HG03571 (cell line): ENCODE results near the gene BCR.

Experiments
- ATAC-seq: cut with Tn5 transposase; IDR thresholded peaks from one replicate; pipeline ENCODE4 v1.9.1; 2021; ENCODE audit not compliant: unreplicated experiment

Gene BCR

DNA sequence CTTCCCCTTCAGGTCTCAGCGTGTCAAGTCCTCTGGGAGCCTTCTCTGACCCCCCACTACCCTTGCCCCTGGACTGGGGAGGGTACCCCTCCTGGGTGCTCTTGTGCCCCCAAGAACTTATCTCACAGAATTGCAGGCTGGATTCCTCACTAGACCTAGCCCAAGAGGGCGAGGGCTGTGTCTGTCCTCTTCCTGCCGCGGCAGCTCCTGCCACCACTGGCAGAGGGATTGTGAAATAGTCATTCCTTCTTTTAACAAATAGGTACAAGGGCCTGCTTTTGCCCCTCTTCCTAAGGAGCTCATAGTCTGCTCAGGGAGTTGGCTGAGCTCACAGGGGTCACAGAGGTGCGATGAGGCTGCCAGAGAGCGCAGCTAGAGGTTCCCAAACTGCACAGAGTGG lies 29.5 kb upstream of the BCR start:
- ATAC-seq, result no peak

DNA sequence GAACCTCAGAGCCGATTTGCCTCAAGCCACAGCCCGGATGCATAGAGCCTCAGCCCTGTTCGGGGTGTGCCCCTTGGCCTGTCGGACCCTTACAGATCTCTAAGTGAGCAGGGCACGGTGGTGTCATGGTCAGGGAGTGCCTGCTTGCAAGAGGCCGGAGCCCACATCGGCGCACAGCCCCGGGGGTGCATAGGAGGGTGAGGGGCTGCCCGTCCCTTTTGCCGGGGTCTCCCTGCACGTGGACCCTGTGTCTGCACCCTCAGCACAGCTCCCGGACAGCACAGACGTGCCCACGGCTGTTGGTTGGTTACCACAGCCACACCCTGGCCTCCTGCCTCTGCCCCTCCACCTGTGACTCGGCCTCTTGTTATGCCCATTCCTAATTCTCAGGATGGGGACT lies 28.5 kb upstream of the BCR start:
- no peak for ATAC-seq

DNA sequence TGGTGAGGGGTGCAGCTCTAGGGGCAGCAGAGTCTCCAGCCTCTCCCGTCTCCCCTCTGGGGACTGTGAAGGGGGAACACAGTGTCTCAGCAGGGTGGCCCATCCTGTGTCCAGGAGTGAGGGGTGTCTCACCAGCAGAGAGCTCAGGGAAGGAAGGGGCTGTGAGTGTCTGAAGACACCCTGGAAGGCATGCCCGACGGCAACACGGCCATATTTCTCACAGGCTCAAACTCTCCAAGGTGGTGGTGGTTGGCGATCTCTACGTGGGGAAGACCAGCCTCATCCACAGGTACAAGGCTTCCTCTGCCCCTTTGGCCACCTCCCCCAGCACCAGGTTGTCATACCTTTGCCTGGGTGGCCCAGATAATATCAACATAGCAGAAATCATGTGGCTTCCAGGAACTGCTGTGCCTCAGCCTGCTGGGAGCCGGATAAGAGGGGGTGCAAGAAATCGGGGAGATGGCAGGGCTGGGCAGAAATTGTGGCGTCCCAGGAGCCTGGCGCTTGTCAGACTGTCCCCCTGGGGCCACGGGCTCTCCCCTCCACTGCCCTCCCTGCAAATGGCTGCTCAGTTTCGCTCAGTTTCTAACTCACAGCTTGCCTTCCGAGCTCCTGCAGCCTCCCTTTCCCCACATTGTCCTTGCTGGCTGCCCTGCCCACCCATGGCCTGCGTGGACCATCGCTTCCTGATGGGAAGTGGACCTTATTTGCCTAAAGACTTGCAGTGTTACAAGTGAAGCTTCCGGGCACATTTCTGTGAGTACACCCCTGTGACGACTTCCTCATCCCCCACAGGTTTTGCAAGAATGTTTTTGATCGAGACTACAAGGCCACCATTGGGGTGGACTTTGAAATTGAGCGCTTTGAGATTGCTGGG lies 27.8 kb upstream of the BCR start:
- no peak for ATAC-seq

DNA sequence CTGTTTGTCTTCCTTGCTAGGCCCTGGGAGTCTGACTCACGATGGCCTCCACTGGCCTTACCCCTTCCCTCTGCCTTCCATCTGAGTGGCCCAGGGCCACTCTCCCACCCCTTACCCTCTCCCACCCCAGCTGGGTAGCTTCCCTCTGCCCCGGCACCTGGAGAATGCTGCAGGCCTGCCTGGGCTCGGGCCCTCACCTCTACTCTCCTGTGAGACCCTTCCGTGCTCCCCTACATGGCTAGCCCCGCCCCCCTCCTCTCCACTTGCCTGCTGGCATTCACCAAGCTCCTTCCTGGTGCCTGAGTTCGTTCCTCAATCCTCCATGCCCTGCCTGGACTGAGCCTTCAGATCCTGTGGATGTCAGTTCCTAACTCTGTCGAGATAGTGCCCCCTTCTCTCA lies 26.3 kb upstream of the BCR start:
- ATAC-seq, result no peak

DNA sequence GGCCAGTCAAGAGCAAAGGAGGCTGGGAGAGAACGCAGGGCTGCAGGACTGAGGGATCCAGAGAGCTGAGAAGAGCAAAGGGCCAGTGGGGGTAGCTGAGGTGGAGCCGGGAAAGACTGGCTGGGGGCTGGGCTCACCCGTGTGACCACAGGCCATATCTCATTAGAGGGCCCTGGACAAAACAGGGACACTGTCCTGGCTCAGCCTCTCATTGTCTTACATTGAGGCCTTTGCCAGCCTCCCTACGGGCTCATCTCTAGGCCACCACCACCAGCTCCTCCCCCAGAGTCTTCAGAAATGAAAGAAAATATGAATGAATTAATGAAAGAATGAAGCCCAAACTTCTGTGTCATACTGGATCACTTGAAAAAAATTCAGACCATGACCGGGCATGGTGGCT lies 25.8 kb upstream of the BCR start:
- ATAC-seq, result no peak

DNA sequence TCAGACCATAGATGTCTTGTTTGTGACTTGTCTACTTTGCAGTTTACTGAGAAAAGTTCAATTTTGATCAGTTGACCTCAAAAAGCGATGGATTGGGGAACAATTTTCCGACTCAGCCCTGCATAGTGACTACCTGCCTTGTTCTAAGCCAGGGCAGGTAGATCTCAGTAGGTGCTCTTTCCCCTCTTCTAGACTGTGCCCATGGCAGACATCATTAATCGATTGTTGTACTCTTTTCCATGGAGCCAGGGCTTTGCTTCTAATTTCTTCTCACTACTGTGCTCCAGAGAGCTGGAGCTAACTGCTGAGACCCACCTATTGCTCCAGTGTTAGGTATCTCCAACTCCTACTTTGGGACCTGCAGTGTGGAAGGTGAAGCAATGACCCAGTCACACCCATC lies 25.2 kb upstream of the BCR start:
- ATAC-seq, result no peak

DNA sequence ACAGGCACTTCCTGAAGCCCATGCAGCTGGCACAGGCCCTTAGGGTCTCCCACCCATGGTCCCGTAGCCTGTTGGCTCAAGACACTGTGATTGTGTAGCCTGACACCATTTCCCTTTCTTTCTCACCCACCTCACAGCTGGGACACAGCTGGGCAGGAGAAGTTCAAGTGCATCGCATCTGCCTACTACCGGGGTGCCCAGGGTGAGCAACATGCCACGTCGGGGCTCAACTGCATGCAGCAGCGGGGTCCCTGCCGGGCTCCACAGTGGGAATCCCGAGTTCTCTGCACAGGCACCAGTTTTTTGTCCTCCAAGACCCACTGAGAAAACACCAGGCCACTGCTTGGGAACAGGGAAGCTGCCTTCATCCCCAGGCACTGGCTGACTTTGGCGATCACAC lies 24.5 kb upstream of the BCR start:
- ATAC-seq, result no peak

DNA sequence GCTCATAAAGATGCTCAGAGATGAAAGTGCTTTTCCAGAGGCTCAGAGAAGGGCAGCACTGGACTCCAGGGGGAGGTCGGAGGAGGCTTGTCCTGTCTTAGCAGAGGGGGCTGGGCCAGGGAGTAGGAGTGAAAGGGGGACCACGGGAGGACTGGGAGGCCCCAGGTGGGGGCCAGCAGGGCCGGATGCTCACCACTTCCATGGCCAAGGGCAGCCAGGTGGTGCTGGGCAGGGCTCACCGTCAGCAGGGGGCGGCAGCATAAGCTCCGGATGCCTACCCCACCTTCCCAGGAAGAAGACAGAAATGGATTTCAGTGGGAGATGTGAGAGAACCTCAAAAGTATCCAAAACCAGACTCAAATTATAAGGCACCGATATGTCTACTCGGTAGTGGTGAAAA lies 24.0 kb upstream of the BCR start:
- ATAC-seq, result no peak

DNA sequence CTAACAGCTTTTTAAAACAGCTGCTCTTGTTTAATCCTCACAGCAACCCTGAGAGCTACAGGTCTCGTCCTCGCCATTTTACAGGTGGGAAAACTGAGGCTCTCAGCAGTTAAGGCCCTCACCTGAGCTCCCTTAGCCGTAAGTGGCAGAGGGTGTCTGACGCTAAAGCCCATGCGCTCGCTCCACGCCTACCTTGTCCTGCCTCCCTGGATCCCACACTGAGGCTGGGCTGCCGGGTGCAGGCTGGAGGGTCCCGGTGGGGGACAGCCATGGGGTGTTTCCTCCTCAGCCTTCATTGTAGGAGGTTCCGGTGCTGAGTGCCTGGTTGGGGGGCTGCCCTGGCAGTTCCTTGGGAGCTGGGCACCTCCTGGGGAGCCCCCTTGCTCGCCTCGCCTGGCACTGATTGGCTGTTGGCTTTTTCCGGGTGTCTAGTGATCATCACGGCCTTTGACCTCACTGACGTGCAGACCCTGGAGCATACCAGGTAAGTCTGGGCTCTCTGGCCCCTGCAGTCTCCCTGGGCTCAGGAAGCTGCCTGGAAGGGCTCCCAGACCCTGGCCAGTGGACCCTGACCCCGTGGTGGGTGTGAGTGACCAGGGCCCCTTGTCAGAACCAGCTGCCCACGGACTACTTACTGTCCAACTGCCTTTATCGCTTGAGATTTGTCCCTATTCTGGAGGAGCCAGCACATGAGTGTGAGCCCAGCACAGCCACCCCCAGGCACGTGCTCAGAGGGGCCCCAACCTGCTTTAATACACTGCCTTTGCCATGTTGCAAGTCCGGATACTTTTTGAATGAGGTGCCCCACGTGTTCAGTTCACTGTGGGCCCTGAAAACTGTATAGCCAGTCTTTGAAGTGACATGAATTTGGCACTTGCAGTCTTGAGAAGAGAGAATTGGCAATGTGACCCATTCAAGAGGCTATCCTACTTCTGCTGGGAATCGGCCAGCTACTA lies 22.5 kb upstream of the BCR start:
- ATAC-seq, result no peak

DNA sequence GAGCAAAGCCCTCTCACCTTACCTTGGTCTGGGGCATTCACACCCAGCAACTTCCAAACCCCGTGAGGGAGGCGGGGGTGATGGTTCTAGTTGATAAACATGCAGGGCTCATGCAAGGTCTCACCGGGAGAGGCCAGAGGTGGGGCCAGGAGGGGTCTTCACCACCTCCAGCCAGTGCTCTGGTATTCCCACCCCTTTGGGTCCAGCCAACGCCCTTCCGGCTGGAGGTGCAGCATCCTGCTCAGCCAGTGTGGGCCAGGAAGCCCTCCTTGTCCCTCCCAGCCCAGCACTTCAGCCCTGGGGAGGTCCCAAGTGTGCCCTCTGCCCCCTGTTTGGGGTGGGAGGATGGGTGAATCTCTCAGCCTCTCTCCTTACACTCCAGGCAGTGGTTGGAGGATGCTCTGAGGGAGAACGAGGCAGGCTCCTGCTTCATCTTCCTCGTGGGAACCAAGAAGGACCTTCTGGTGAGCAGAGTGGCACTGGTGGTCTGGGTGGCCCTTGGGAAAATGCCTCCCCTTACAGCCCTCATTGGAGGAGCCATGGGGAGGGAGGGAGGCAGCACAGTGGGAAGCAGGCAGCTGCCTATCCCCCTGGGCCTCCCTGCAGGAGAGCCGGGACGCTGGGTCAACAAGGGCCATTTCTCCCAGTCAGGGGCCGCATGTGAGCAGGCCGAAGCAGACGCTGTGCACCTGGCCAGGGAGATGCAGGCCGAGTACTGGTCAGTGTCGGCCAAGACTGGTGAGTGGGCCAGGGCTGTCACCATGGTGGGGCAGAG lies 21.6 kb upstream of the BCR start:
- ATAC-seq, result no peak

DNA sequence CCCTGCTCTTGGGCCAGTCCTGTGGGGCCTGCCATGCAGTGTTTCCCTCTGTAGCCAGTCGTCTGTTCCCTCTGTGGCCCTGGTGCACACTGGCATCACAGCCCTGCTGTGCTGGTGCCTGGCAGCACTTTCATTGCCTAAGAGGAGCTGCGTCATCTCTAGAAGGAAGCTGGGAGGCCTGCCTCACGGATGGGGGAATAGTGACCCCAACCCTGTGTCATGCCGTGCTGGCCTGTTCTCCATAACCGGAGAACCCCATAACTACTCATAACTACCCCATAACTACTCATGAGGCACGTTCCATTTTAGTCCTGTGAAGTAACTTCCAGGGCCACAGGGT lies 21.0 kb upstream of the BCR start:
- ATAC-seq, result no peak

DNA sequence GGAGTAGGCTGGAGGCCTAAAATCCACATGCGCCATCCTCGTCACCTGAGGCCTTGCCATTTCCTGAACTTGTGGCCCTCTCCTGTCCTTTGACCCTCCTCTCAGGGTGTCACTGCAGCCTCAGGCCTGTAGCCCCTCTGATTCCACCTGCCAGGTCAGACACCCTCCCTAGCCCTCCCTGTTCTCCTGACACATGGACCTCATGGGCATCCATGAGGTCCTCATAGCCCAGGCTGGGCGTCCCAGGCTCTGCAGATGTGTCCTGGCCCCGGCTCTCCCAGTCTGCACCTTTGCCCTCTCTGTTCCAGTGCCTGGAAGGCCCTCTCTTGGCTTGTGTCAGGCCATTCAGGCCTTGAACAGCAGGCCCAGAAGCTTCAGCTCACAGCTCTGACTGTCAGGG lies 19.3 kb upstream of the BCR start:
- ATAC-seq, result no peak

DNA sequence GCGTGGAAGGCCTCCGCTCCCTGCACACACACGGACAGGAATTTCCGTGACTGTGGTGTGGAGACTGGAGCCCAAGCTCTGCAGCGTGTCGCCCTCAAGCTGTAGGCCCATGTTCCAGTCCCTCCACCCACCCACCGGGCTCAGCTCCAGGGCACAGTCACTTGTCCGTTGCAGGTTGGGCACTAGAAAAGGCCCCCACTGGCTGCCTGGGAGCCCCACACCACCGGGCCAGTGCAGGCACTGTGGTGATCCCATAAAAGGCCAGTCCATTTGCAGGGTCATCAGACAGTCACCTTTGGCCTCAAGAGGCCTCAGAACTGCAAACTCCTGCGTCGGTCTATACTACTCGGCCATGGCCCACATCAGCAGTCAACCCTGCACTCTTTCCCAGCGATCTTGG lies 18.7 kb upstream of the BCR start:
- no peak for ATAC-seq

DNA sequence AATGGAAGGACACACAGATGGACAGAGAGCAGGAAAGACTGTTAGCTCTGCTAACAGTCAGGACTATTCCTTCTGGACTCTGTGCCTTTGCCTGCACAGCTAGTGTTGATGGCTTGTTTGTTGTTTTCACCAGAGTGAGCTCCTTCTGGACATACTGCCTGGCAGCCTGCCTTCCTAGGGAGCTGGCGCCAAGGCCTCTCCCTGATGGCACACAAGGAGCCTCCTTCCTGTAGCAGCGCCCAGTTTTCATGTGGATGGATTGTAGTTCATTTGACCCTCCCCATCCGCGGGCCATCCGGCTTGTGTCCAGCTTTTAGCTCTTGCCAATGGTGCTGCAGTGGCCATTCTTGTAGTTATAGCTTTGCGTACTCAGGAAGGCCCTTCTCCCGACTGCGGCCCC lies 16.6 kb upstream of the BCR start:
- no peak for ATAC-seq

DNA sequence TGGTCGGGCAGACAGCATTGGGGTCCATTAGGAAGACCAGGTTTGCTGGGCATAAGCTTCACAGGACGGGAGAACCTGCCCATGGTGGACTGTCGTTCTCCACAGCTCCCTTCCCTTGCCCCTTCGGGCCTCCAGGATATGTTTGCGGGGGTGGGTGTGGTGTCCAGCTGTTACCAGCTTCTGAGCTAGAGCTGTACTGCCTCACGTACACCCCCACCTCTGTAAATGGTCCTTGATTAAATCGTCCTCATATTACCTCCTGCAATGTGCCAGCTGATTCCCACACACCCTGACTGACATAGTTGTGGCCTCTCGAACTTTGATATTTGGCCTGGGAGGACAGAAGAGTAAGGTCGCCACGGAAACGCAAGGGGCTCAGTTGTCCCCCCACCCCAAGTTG lies 16.2 kb upstream of the BCR start:
- ATAC-seq, result no peak

DNA sequence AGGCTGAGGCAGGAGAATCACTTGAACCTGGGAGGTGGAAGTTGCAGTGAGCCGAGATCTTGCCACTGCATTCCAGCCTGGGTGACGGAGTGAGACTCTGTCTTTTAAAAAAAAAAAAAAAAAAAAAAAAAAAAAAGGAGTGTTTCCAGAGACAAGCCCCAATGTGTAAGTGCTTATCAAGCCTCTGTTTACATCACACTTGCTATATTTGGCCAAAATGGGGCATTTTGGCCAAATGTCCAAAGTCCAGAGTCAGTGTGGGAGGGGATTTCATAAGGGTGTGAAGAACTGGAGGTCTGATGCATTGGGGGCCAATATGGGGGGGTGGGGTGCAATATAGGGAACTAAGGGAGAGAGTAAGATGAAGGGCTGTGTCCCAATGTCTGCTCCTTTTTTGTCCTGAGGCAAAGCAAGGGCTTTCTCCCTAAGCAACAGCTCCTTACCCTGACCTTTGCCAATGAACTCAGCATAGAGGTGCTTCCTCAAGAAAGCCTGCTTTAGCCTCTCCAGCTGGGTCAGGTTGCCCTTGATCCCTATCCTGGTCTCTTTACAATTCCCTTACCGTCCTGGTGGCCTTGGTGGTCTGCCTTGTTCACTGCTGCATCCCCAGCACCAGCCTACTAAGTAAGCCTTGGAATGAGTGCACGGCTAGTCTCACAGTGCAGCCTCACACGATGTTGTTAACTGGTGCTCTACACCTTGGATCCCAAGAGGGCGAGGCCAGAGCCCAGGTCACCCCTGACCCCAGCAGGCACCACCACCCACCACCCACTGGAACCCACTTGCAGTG lies 14.1 kb upstream of the BCR start:
- ATAC-seq, result no peak

DNA sequence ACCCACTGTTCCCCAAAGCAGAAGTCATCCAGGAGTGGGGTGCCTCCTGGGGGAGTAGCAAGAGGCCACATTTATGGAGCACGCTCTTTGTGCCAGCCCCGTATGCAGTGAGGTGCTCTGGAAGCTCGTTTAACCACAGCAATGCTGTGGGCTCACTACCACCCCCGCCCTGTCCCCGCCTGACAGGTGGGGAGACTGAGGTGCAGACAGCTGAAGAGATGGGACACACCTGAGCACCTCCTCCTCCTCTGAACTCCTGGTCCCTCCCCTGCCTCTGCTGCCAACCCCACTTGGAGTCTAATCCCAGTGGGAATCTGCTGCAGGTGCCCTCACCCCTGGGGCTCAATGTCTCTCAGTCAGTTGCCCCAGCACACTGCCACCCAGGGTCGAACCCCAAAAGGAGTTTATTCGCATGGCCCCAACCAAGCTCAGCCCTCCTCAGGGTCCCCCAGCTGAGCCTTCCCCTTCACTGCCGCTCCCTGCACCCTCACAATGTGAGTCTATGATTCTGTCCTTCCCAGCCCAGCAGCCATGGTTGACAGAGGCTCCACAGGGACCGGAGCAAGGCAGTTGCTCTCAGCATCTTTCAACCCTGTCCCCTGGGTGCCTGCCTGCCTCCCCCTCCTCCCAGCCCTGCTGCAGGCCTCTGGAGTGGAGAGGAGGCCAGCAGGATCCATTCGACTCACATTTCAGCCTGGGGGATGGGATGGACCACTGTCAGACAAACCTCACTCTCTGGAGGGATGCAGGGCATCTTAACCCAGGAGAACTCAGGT lies 13.3 kb upstream of the BCR start:
- no peak for ATAC-seq

DNA sequence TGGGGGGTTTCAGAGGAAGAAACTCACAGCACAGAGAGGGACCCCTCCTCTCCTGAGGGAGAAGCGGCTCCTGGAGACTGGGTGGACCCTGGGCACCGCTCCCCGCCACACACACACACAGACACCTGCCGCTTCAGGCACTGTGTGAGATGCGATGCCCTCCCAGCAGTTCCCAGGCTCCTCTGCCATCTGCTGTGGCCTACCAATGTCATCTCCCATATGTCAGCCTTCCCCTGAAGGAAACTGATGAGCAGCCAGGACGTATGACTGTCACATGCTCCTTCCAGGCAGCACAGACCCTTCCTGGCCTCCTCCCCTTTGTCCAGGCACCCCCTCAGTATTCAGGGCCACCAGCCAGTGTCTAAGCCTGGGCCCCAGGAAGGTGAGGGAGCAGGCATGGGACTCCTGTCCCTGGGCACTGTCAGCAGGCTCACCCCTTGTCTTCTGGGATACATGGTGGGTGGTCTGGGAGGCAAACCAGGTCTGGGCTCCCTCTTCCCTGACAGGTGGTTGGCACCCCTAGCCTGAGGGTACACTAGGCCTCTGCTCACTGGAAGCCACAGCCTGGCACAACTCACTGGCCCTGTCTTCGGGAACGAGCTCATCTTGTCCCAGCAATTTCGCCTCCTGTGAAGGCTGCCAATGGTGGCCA lies 11.8 kb upstream of the BCR start:
- ATAC-seq, result no peak

DNA sequence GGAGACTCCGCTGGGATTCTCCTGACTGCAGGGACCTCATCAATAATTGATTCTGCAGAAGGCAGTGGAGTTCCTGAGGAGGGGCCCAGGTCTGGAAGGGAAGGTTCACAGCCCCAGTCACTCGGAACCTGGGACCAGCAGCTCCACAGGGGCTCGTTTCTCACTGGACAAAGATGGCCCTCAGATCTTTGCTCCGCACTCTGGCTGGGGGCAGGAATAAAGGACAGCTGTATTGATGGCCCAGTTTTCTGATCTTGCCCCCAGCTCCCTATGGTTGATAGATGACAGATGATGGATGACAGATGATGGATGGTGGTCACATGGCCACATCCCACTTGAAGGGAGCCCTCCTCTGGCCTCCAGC lies 11.3 kb upstream of the BCR start:
- ATAC-seq, result no peak
